ENCODE measurements around the gene MAT2A.

DNA sequence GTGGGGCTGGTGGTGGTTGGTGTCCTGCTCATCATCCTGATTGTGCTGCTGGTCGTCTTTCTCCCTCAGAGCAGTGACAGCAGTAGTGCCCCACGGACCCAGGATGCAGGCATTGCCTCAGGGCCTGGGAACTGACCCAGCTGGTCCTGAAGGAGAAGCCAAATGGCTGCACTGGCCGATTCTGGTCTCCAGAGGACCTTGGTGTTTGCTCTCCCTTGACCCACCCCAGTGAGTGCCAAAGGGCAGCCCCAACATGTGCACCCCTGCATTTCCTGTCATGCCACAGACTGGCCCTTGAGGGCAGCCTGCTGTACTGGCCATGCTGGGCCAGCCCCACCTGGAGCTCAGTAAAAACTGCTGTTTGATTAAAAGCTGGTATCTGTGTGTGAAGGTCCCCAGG lies 54.1 kb downstream of the MAT2A start:
- TF ChIP-seq, protein P1, sequence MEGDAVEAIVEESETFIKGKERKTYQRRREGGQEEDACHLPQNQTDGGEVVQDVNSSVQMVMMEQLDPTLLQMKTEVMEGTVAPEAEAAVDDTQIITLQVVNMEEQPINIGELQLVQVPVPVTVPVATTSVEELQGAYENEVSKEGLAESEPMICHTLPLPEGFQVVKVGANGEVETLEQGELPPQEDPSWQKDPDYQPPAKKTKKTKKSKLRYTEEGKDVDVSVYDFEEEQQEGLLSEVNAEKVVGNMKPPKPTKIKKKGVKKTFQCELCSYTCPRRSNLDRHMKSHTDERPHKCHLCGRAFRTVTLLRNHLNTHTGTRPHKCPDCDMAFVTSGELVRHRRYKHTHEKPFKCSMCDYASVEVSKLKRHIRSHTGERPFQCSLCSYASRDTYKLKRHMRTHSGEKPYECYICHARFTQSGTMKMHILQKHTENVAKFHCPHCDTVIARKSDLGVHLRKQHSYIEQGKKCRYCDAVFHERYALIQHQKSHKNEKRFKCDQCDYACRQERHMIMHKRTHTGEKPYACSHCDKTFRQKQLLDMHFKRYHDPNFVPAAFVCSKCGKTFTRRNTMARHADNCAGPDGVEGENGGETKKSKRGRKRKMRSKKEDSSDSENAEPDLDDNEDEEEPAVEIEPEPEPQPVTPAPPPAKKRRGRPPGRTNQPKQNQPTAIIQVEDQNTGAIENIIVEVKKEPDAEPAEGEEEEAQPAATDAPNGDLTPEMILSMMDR (conservative IDR thresholded peaks at IDR 0.05; ENCODE audit: low read length): no peak
- no peak for TF ChIP-seq EZH2phosphoT487 (IDR thresholded peaks at IDR 0.05; ENCODE audit: borderline replicate concordance, low read depth, low read length)
